CD8-positive, alpha-beta T cell (primary cell): Measurements from ENCODE around the gene DHDH. TPM values are rescaled to one million over a fixed set of nuclear protein-coding genes. Genes with fewer than 3 reads are reported as not detected.

Experiments
- total RNA-seq, 46 experiments: library from RNA in 2 of 46; stranded (reverse) in 2 of 46; gene quantifications; one replicate each; pipeline ENCODE4 v1.2.3 and lab custom pipeline; 2021 to 2026

The DHDH gene
- total RNA-seq, 2 experiments from 2014 or later, result 0.68 to 1.0 TPM

Other genes starting within 250 kb of the DHDH start
- not detected for gene FUT2, start 237.7 kb upstream of the DHDH start, total RNA-seq
- gene MAMSTR, start 214.0 kb upstream of the DHDH start, total RNA-seq, result under 1 TPM; 0.17 to 0.65 TPM
- 1 to 10 TPM in 1 of 2 experiments, under 1 TPM in 1; 0.64 to 1.1 TPM for gene RASIP1, start 193.1 kb upstream of the DHDH start, total RNA-seq
- not detected for gene IZUMO1, start 186.8 kb upstream of the DHDH start, total RNA-seq
- not detected for gene FUT1, start 181.1 kb upstream of the DHDH start, total RNA-seq
- gene FGF21, start 178.2 kb upstream of the DHDH start, total RNA-seq, result not detected
- gene BCAT2, start 122.7 kb upstream of the DHDH start, total RNA-seq, result 1 to 10 TPM; 7.2 to 8.2 TPM
- 1 to 10 TPM in 1 of 2 experiments, under 1 TPM in 1; 0.98 to 1.1 TPM for gene HSD17B14, start 97.2 kb upstream of the DHDH start, total RNA-seq
- 1 to 10 TPM; 1.8 to 3.2 TPM for gene PLEKHA4, start 65.1 kb upstream of the DHDH start, total RNA-seq
- gene PPP1R15A, start 61.3 kb upstream of the DHDH start, total RNA-seq, result 100 to 1,000 TPM; 398 to 399 TPM
- gene TULP2, start 35.0 kb upstream of the DHDH start, total RNA-seq, result not detected
- 10 to 100 TPM; 55.4 to 66.7 TPM for gene NUCB1, start 33.4 kb upstream of the DHDH start, total RNA-seq
- 10 to 100 TPM; 55.7 to 57.4 TPM for gene BAX, start 21.2 kb downstream of the DHDH start, total RNA-seq
- gene FTL, start 31.6 kb downstream of the DHDH start, total RNA-seq, result 100 to 1,000 TPM; 665 to 668 TPM
- gene GYS1, start 59.6 kb downstream of the DHDH start, total RNA-seq, result 10 to 100 TPM in 1 of 2 experiments, 1 to 10 TPM in 1; 9.5 to 11.9 TPM
- gene RUVBL2, start 60.2 kb downstream of the DHDH start, total RNA-seq, result 10 to 100 TPM; 10.5 to 11.5 TPM
- not detected for gene LHB, start 83.4 kb downstream of the DHDH start, total RNA-seq
- gene CGB3, start 90.6 kb downstream of the DHDH start, total RNA-seq, result not detected
- not detected for gene CGB2, start 98.2 kb downstream of the DHDH start, total RNA-seq
- gene CGB1, start 103.2 kb downstream of the DHDH start, total RNA-seq, result not detected
- gene CGB5, start 110.1 kb downstream of the DHDH start, total RNA-seq, result not detected
- not detected for gene CGB8, start 115.4 kb downstream of the DHDH start, total RNA-seq
- gene CGB7, start 124.0 kb downstream of the DHDH start, total RNA-seq, result not detected
- gene NTF4, start 131.1 kb downstream of the DHDH start, total RNA-seq, result not detected
- gene KCNA7, start 139.0 kb downstream of the DHDH start, total RNA-seq, result not detected
- gene SNRNP70, start 151.8 kb downstream of the DHDH start, total RNA-seq, result 100 to 1,000 TPM; 341 to 350 TPM
- 1 to 10 TPM; 2.7 to 5.3 TPM for gene LIN7B, start 180.7 kb downstream of the DHDH start, total RNA-seq
- under 1 TPM; 0.60 to 0.81 TPM for gene C19orf73, start 185.4 kb downstream of the DHDH start, total RNA-seq
- gene PPFIA3, start 185.8 kb downstream of the DHDH start, total RNA-seq, result 1 to 10 TPM; 3.0 to 4.0 TPM
- gene HRC, start 221.7 kb downstream of the DHDH start, total RNA-seq, result not detected
- not detected for gene TRPM4, start 224.1 kb downstream of the DHDH start, total RNA-seq